ENCODE results near the gene CNTNAP2. TPM values are rescaled to one million over a fixed set of nuclear protein-coding genes. Genes with fewer than 3 reads are reported as not detected.

Gene CNTNAP2
- polyA plus RNA-seq, 3 donors from 2014 or later, result 0.94 to 1.1 TPM; not detected in 1

DNA sequence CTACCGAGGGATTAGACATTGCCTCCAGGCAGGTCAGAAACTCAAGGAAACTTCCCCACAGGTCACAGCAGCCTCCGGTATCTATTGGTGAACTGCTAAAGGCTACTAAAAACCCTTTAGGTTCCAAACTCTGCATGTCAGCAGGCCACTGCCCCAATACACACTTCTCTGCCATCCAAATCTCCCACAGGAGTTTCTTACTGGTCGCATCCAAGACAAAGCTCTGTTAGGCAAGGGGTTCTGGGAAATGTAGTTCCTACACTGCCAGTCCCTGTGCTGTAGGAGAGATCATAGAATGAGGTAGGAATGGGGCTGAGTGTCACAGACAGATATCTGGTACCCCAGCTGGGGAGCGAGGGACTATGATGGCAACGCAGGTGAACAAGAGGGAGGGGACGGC is 1717.0 kb downstream of the CNTNAP2 start:
- no peak overlapping the region for H3K27ac Mint-ChIP-seq

DNA sequence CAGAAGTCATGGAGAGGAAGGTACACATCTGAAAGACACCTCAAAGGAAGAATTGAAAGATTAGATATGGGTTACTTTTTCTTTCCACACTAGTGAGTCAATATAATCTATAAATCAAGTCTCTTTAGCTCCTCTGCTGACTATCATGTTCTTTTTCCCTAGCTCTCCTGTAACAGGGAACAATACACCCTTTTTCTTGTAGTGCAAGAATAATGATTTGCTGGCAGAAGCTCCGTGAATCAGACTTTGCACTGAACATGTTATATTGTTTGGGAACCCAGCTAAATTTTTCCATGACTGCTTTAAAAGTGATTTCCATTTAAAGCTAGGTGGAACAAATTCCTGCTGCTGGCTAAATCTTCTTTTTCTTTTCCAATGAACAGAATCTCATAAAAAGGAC is 1717.4 kb downstream of the CNTNAP2 start:
- no peak for DNase-seq
- Mint-ChIP-seq H3K4me3 (no peak overlapping the region), H3K4me1 (no peaks in the 10 kb centered on the region), H3K27me3 (ENCODE audit: low read depth in 3 of 3) (peaks cover 0 to under 1% (median 0%) of the 10 kb centered on the region in 3 donors), H3K36me3 (no peaks in the 10 kb centered on the region), H3K9me3 (peaks cover 12 to 36% (median 17%) of the 10 kb centered on the region in 6 donors), H3K27ac (no peak overlapping the region)

More for the DNA sequence above, 1717.0 kb downstream of the CNTNAP2 start:
- peaks cover 0 to 1% (median 0%) of the 10 kb centered on the region in 3 donors for H3K27me3 Mint-ChIP-seq (ENCODE audit: low read depth in 3 of 3)
- no peaks in the 10 kb centered on the region for H3K36me3 Mint-ChIP-seq
- no peak for DNase-seq
- no peaks in the 10 kb centered on the region for H3K4me1 Mint-ChIP-seq
- no peak overlapping the region for H3K4me3 Mint-ChIP-seq
- peaks cover 12 to 35% (median 16%) of the 10 kb centered on the region in 6 donors for H3K9me3 Mint-ChIP-seq

DNA sequence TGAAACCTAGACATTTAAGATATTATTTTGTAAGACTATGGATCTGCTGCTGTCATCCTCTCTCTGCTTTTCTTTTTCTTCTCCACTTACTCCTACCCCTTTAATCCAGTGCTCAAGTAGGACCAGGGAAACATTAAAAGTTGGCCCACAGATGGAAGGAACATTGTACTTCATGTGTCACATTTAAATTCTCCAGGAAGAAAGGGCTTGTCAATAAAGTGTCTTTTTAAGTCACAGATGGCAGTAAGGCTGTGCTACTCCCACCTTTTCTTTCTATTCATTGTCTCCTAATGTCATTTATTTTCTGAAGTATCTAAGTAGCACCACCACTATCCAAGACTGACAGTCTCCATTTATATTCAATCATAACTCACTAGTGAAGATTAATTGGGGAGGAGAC is 1736.2 kb downstream of the CNTNAP2 start:
- no peaks in the 10 kb centered on the region for H3K27me3 Mint-ChIP-seq (ENCODE audit: low read depth in 3 of 3)
- no peaks in the 10 kb centered on the region for H3K4me1 Mint-ChIP-seq
- H3K9me3 Mint-ChIP-seq, result peaks cover 2 to 19% (median 7%) of the 10 kb centered on the region in 6 donors
- no peak for DNase-seq
- no peak overlapping the region for H3K27ac Mint-ChIP-seq
- no peak overlapping the region for H3K4me3 Mint-ChIP-seq
- no peaks in the 10 kb centered on the region for H3K36me3 Mint-ChIP-seq

DNA sequence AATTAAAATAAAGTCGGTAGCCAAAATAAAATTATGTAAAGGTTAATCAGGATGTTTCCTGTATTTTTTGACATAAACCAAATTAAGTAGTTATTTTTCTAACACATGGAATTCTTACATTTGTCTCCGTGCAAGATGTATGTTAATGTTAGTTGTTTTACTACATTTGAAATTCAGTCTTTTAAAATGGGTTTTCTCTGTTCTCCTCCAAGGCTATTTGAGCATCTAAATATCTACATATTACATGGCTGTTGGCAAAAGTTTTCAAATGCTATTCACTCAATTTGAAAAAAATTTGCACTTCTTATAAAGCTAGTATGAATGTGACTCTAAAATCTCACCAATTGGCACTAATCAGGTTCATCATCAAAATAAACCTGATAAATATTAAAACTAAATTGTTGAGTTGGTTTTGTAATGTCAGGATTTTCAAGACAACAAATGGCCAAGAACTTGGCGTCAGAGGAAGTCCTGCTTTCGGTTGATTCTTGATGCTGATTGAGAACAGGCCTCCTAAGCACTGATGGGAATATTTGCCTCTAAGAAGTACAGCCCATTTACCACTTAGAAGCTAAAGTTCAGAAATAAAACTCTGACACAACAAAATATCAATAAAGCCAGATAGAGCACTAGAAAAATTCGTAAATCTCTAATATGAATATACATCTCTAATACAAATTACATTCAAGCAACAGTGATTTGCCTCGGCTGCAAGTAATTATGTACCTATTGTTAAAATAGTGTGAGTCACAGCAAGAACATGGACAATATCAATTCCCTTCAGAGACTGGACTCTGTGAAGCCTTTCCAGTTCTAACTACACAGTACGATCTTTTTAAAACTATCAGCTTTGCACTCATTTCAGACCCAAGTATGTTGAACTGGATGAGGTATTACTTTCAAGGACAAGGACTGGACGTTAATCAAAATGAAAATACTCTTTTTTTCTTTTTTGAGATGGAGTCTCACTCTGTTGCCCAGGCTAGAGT is 1740.8 kb downstream of the CNTNAP2 start:
- no peak overlapping the region for H3K27ac Mint-ChIP-seq
- no peak overlapping the region for H3K4me3 Mint-ChIP-seq
- H3K9me3 Mint-ChIP-seq, result peaks cover 0 to 24% (median 14%) of the 10 kb centered on the region in 6 donors
- no peaks in the 10 kb centered on the region for H3K4me1 Mint-ChIP-seq
- peaks cover 0 to 1% (median 0%) of the 10 kb centered on the region in 3 donors for H3K27me3 Mint-ChIP-seq (ENCODE audit: low read depth in 3 of 3)
- DNase-seq, result no peak
- H3K36me3 Mint-ChIP-seq, result peaks cover 0 to 4% (median 4%) of the 10 kb centered on the region in 3 donors

DNA sequence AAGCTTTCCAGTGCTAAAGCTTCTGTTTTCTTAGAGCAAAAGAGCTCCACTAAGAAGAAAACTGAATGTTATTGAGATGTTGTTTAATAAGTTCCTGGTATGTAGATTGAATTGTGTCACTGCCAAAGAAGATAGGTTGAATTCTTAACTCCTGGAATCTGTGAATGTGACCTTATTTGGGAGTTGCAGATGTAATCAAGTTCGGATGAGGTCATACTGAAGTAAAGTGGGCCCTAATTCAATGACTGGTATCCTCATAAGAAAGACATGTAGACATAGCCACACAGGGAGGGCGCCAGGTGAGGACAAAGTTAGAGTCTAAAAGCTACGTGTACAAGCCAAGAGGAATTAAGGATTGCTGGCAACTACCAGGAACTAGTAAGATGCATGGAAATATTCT is 1741.8 kb downstream of the CNTNAP2 start:
- peaks cover 0 to 1% (median 0%) of the 10 kb centered on the region in 3 donors for H3K27me3 Mint-ChIP-seq (ENCODE audit: low read depth in 3 of 3)
- H3K4me1 Mint-ChIP-seq, result no peaks in the 10 kb centered on the region
- H3K4me3 Mint-ChIP-seq, result no peak overlapping the region
- no peak for DNase-seq
- no peak overlapping the region for H3K27ac Mint-ChIP-seq
- H3K9me3 Mint-ChIP-seq, result peaks cover 3 to 24% (median 12%) of the 10 kb centered on the region in 6 donors
- peaks cover 0 to 4% (median 4%) of the 10 kb centered on the region in 3 donors for H3K36me3 Mint-ChIP-seq

DNA sequence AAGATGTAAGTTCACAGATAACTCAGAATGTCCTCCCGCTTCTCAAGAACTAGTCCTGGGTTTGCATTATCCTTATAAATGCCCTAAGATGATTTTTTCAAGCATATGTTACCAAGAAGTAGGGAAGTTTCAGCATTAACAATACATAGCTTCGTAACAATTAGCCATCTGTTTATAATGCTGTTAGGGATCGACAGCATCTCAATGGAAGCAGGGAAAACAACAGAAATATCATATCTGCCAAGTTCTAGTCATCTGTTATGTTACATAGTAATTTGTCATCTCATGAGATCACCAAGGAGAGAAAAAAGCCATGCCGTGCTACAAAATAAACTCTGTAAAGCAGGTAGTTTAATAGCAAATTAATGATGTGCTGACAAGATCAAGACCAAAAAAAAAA is 1742.4 kb downstream of the CNTNAP2 start:
- H3K27me3 Mint-ChIP-seq (ENCODE audit: low read depth in 3 of 3), result peaks cover 0 to 1% (median 0%) of the 10 kb centered on the region in 3 donors
- H3K4me3 Mint-ChIP-seq, result no peak overlapping the region

DNA sequence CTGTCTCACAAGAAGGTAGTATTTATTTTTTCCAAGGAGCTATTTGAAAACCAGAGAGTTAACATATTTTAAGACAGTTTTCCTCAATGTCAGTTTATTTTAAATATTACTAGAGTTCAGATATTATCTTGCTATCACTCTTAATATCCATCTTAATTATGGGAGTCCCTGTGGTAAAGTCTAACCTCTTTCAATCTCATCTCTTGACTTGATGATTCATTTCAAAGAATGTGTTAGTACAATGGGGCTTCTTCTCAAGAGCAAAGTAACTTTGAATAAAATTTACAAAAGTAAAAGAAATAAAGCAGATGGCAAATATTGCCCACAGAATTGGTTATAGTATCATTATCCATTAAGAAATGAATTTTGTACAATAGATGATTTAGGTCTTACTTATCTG is 1742.9 kb downstream of the CNTNAP2 start:
- H3K36me3 Mint-ChIP-seq, result peaks cover 0 to 4% (median 4%) of the 10 kb centered on the region in 3 donors
- H3K4me3 Mint-ChIP-seq, result no peak overlapping the region
- peaks cover 0 to 1% (median 0%) of the 10 kb centered on the region in 3 donors for H3K27me3 Mint-ChIP-seq (ENCODE audit: low read depth in 3 of 3)
- DNase-seq, result no peak
- no peaks in the 10 kb centered on the region for H3K4me1 Mint-ChIP-seq
- peaks cover 3 to 25% (median 12%) of the 10 kb centered on the region in 6 donors for H3K9me3 Mint-ChIP-seq
- H3K27ac Mint-ChIP-seq, result no peak overlapping the region

More for the DNA sequence above, 1742.4 kb downstream of the CNTNAP2 start:
- no peaks in the 10 kb centered on the region for H3K4me1 Mint-ChIP-seq
- H3K27ac Mint-ChIP-seq, result no peak overlapping the region
- peaks cover 0 to 4% (median 4%) of the 10 kb centered on the region in 3 donors for H3K36me3 Mint-ChIP-seq
- DNase-seq, result no peak
- H3K9me3 Mint-ChIP-seq, result peaks cover 3 to 24% (median 12%) of the 10 kb centered on the region in 6 donors

DNA sequence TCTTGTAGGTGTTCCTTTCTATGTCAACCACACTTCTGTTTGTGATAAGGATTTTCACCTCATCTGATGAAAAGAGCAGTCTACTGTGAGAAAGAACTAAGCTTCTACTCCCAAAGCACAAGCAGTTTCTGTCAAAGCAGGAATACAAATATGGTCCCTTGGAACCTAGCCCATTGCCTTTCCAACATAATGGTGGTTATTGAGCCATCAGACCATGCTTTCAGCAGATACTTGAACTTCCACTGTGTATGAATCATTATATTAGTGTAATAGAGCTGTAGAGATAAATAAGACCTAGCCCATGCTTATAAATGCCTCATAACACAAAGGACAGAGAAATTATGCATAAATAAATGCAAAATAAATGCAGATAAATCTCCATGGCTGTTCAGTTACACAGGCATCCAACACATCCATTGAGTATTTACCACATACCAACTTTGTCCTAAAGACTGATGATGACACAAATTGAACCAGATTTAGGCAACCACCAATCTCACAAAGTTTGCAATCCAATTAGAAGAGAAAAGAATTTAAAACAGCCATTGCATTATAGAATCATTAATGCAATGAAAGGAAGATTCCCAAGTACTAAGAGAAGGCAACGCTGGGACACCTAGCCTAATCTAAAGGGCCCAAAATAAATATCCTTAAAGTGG is 1744.6 kb downstream of the CNTNAP2 start:
- Mint-ChIP-seq H3K9me3 (peaks cover 3 to 33% (median 16%) of the 10 kb centered on the region in 6 donors), H3K27me3 (ENCODE audit: low read depth in 3 of 3) (peaks cover 0 to 1% (median 0%) of the 10 kb centered on the region in 3 donors), H3K4me1 (no peaks in the 10 kb centered on the region), H3K36me3 (peaks cover 0 to 4% (median 4%) of the 10 kb centered on the region in 3 donors), H3K27ac (no peak overlapping the region), H3K4me3 (no peak overlapping the region)
- DNase-seq, result no peak

DNA sequence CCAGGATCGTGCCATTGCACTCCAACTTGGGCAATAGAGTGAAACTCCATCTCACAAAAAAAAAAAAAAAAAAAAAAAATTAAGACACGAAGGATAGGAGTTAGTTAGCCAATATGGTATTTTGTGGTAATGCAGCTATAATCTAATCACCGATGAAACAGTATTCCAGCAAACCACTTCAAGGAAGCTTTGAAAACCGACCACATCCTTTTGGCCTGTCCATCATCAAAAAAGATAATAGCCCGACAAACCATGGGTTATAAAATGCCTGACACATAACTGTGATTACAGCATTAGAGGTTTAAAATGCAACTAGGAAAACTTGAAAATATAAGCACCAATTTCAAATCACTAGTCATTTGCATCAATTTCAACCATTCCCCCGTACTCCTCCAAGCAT is 1745.3 kb downstream of the CNTNAP2 start:
- H3K4me1 Mint-ChIP-seq, result no peaks in the 10 kb centered on the region
- H3K27me3 Mint-ChIP-seq (ENCODE audit: low read depth in 3 of 3), result peaks cover 0 to 1% (median 0%) of the 10 kb centered on the region in 3 donors
- peaks cover 3 to 36% (median 16%) of the 10 kb centered on the region in 6 donors for H3K9me3 Mint-ChIP-seq
- DNase-seq, result no peak
- H3K27ac Mint-ChIP-seq, result no peak overlapping the region
- no peak overlapping the region for H3K4me3 Mint-ChIP-seq
- H3K36me3 Mint-ChIP-seq, result peaks cover 0 to 4% (median 4%) of the 10 kb centered on the region in 3 donors

DNA sequence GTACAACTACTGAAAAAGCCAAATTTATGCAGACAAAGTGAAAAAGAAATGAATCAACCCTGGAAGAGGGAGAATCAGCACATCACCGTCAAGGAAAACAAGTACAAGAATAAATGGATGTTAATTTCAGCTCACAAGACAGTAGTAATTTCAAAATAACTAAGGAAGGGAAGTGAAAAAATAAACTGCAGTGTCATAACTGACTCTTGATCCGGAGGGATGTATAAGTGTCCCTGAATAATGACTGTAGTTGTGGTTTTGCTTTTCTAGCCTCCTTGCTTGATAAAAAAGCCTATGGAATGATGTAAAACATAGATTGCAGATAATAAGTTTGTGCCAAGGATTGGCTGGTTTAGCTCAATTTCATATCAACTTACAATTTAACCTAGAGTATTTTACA is 1752.9 kb downstream of the CNTNAP2 start:
- DNase-seq, result no peak
- no peaks in the 10 kb centered on the region for H3K4me1 Mint-ChIP-seq
- peaks cover 7 to 49% (median 8%) of the 10 kb centered on the region in 6 donors for H3K9me3 Mint-ChIP-seq
- H3K27ac Mint-ChIP-seq, result no peak overlapping the region
- no peaks in the 10 kb centered on the region for H3K27me3 Mint-ChIP-seq (ENCODE audit: low read depth in 3 of 3)
- H3K4me3 Mint-ChIP-seq, result no peak overlapping the region
- no peaks in the 10 kb centered on the region for H3K36me3 Mint-ChIP-seq

DNA sequence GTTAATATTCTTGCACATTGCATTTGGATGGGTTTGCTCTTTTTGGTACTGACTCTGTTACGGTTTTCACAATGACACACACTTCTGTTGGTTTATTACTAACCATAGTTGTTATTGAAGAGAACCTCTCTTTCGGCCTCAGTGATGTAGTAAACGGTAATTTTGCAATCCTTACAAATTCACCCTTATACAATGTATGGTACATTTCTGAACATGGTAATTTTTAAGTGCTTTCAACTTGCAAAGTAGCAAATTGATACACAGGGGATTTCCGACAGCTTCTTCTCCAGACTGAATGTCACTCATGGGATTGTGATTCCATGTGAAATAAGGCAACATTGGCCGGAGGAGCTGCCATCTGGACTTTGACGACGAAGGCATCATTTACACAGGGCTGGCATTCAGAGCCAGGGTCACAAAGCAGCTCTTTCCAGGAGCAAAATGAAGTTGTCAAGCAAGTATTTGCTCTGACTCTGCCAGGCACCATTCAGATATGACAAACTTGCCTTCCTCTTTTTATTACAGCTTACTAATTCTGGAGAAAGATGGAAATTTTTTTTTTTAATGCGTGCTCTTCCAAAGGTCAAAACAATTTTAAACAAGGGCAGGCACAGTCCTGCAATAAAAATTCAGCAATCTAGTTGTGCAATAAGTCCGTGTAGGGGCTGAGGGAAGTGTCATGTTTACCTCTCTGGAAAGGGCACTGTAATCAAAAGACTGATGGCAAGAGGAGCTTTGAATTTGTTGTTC is 1762.5 kb downstream of the CNTNAP2 start:
- no peaks in the 10 kb centered on the region for H3K36me3 Mint-ChIP-seq
- H3K9me3 Mint-ChIP-seq, result peaks cover 0 to 20% (median 2%) of the 10 kb centered on the region in 6 donors
- DNase-seq, result no peak
- peaks cover 0 to 4% (median 0%) of the 10 kb centered on the region in 3 donors for H3K27me3 Mint-ChIP-seq (ENCODE audit: low read depth in 3 of 3)
- no peaks in the 10 kb centered on the region for H3K4me1 Mint-ChIP-seq
- no peak overlapping the region for H3K4me3 Mint-ChIP-seq
- H3K27ac Mint-ChIP-seq, result no peak overlapping the region

DNA sequence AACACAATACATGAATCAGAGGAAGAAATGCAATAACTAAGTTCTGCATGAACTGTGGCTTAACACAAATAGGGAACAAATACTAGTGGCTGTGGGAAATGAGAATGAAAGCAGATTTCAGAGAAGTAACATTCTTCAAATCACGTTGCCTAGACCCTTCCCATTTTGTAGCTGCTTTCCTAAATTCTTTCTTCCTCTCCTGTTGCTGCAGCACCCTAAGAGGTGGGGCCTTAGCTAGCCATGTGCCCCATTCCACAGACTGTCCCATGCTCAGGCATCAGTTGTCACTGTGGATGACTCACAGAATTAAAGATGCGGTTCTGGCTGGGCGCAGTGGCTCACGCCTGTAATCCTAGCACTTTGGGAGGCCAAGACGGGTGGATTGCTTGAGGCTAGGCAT is 1769.3 kb downstream of the CNTNAP2 start:
- H3K4me3 Mint-ChIP-seq, result no peak overlapping the region
- peaks cover 0 to 20% (median 2%) of the 10 kb centered on the region in 6 donors for H3K9me3 Mint-ChIP-seq
- no peak overlapping the region for H3K27ac Mint-ChIP-seq
- DNase-seq, result no peak
- no peaks in the 10 kb centered on the region for H3K36me3 Mint-ChIP-seq
- H3K27me3 Mint-ChIP-seq (ENCODE audit: low read depth in 3 of 3), result peaks cover 0 to 1% (median 0%) of the 10 kb centered on the region in 3 donors
- no peaks in the 10 kb centered on the region for H3K4me1 Mint-ChIP-seq

DNA sequence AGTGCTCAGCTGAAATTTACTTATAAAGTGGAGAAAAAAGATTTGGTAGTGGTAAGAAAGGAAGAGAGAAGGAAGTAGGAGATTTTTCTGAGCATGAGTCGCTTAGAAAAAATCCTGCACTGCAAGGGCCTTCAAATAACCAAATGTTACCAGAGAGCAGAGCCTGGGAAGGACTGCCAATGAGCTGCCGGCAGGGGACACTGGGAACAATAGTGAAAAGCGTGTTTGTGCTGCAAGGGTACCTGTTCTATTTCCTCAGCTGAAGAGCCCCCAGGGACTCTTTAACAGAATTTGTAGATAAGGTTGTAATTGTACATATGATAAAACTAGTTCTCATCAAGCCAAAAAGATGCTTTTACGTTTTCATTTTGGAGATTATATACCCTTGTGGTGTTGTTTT is 1777.7 kb downstream of the CNTNAP2 start:
- H3K27ac Mint-ChIP-seq, result no peak overlapping the region
- H3K27me3 Mint-ChIP-seq (ENCODE audit: low read depth in 3 of 3), result peaks cover 0 to 1% (median 1%) of the 10 kb centered on the region in 3 donors
- no peaks in the 10 kb centered on the region for H3K36me3 Mint-ChIP-seq
- no peak for DNase-seq
- no peaks in the 10 kb centered on the region for H3K4me1 Mint-ChIP-seq
- H3K4me3 Mint-ChIP-seq, result no peak overlapping the region
- peaks cover 0 to 12% (median 2%) of the 10 kb centered on the region in 6 donors for H3K9me3 Mint-ChIP-seq

All from immature natural killer cell (primary cell).